HEK293 (cell line): ENCODE results near the gene DYRK2.

Experiments
- BCL11A ChIP-seq: fragments of 450-650 bp; formaldehyde crosslinking; IDR thresholded peaks from 2 replicates; pipeline ENCODE4 v1.5.1; 2016; ENCODE audit warnings: low read depth, missing biosample characterization, missing genetic modification characterization
- EGR2 ChIP-seq: fragments of 450-650 bp; formaldehyde crosslinking; IDR thresholded peaks from 2 replicates; pipeline ENCODE4 v1.5.1; 2016; ENCODE audit warnings: low read depth, missing biosample characterization, missing genetic modification characterization
- MYNN ChIP-seq: fragments of 450-650 bp; formaldehyde crosslinking; IDR thresholded peaks from 2 replicates; pipeline ENCODE4 v1.5.1; 2016; ENCODE audit warnings: missing biosample characterization, missing genetic modification characterization, borderline replicate concordance
- TRIM28 ChIP-seq: IDR thresholded peaks from 2 replicates; pipeline ENCODE4 v1.6.1; 2011; ENCODE audit warnings: low read length, control low read depth, borderline replicate concordance
- ZBTB20 ChIP-seq: fragments of 450-650 bp; formaldehyde crosslinking; IDR thresholded peaks from 2 replicates; pipeline ENCODE4 v1.5.1; 2016; ENCODE audit warnings: missing biosample characterization, missing genetic modification characterization
- ZBTB21 ChIP-seq: fragments of 450-650 bp; formaldehyde crosslinking; IDR thresholded peaks from 2 replicates; pipeline ENCODE4 v1.5.1; 2017; ENCODE audit warnings: missing biosample characterization, missing genetic modification characterization
- ZIC2 ChIP-seq: fragments of 450-650 bp; formaldehyde crosslinking; IDR thresholded peaks from 2 replicates; pipeline ENCODE4 v1.5.1; 2016; ENCODE audit warnings: missing biosample characterization, missing genetic modification characterization
- ZNF121 ChIP-seq: fragments of 450-650 bp; formaldehyde crosslinking; IDR thresholded peaks from 2 replicates; pipeline ENCODE4 v1.5.1; 2016; ENCODE audit warnings: missing biosample characterization, missing genetic modification characterization
- ZNF175 ChIP-seq: fragments of 450-650 bp; formaldehyde crosslinking; IDR thresholded peaks from 2 replicates; pipeline ENCODE4 v1.5.1; 2016; ENCODE audit warnings: missing biosample characterization, missing genetic modification characterization
- ZNF214 ChIP-seq: fragments of 450-650 bp; formaldehyde crosslinking; IDR thresholded peaks from 2 replicates; pipeline ENCODE4 v1.5.1; 2017; ENCODE audit warnings: missing biosample characterization, mild to moderate bottlenecking, missing genetic modification characterization, borderline replicate concordance
- ZNF302 ChIP-seq: fragments of 450-650 bp; formaldehyde crosslinking; IDR thresholded peaks from 2 replicates; pipeline ENCODE4 v1.5.1; 2016; ENCODE audit warnings: missing biosample characterization, missing genetic modification characterization, low read depth
- ZNF335 ChIP-seq: fragments of 450-650 bp; formaldehyde crosslinking; conservative IDR thresholded peaks from 2 replicates; pipeline ENCODE4 v1.5.1; 2016; ENCODE audit warnings: missing biosample characterization, missing genetic modification characterization
- ZNF350 ChIP-seq: fragments of 450-650 bp; formaldehyde crosslinking; IDR thresholded peaks from 2 replicates; pipeline ENCODE4 v1.5.0; 2017; ENCODE audit warnings: missing biosample characterization, mild to moderate bottlenecking, missing genetic modification characterization
- ZNF366 ChIP-seq: fragments of 450-650 bp; formaldehyde crosslinking; conservative IDR thresholded peaks from 2 replicates; pipeline ENCODE4 v1.5.1; 2016; ENCODE audit warnings: missing biosample characterization, missing genetic modification characterization
- ZNF404 ChIP-seq: fragments of 450-650 bp; formaldehyde crosslinking; IDR thresholded peaks from 2 replicates; pipeline ENCODE4 v1.5.1; 2017; ENCODE audit warnings: missing biosample characterization, missing genetic modification characterization
- ZNF529 ChIP-seq: fragments of 450-650 bp; formaldehyde crosslinking; IDR thresholded peaks from 2 replicates; pipeline ENCODE4 v1.5.1; 2017; ENCODE audit warnings: missing genetic modification characterization, missing biosample characterization; ENCODE audit not compliant: insufficient replicate concordance
- ZNF549 ChIP-seq: fragments of 450-650 bp; IDR thresholded peaks from 2 replicates; pipeline ENCODE4 v1.5.1; 2018; ENCODE audit warnings: missing biosample characterization, missing genetic modification characterization, mild to moderate bottlenecking, inconsistent platforms, moderate library complexity
- ZNF600 ChIP-seq: fragments of 450-650 bp; formaldehyde crosslinking; IDR thresholded peaks from 2 replicates; pipeline ENCODE4 v1.5.1; 2016; ENCODE audit warnings: missing biosample characterization, missing genetic modification characterization
- ZNF670 ChIP-seq: fragments of 450-650 bp; formaldehyde crosslinking; IDR thresholded peaks from 2 replicates; pipeline ENCODE4 v1.5.1; 2016; ENCODE audit warnings: missing biosample characterization, missing genetic modification characterization, low read depth
- ZNF777 ChIP-seq: fragments of 450-650 bp; formaldehyde crosslinking; IDR thresholded peaks from 2 replicates; pipeline ENCODE4 v1.5.1; 2017; ENCODE audit warnings: missing biosample characterization, missing genetic modification characterization, borderline replicate concordance
- ZXDB ChIP-seq: fragments of 450-650 bp; formaldehyde crosslinking; IDR thresholded peaks from 2 replicates; pipeline ENCODE4 v1.5.1; 2016; ENCODE audit warnings: missing biosample characterization, missing genetic modification characterization
- TF ChIP-seq, protein P1 (sequence below): fragments of 450-650 bp; formaldehyde crosslinking; IDR thresholded peaks from 2 replicates; pipeline ENCODE4 v1.5.1; 2016; ENCODE audit warnings: missing biosample characterization, missing genetic modification characterization, borderline replicate concordance
- TF ChIP-seq, protein P2 (sequence below): fragments of 450-650 bp; IDR thresholded peaks from 2 replicates; pipeline ENCODE4 v1.5.1; 2018; ENCODE audit warnings: missing biosample characterization, missing genetic modification characterization
- TF ChIP-seq, protein P3 (sequence below): fragments of 450-650 bp; formaldehyde crosslinking; IDR thresholded peaks from 2 replicates; pipeline ENCODE4 v1.5.1; 2016; ENCODE audit warnings: missing biosample characterization, missing genetic modification characterization
- TF ChIP-seq, protein P4 (sequence below): fragments of 450-650 bp; formaldehyde crosslinking; IDR thresholded peaks from 2 replicates; pipeline ENCODE4 v1.5.1; 2016; ENCODE audit warnings: missing biosample characterization, missing genetic modification characterization, low read depth
- TF ChIP-seq, protein P5 (sequence below): fragments of 450-650 bp; formaldehyde crosslinking; IDR thresholded peaks from 2 replicates; pipeline ENCODE4 v1.5.1; 2017; ENCODE audit warnings: missing biosample characterization, missing genetic modification characterization
- TF ChIP-seq, protein P6 (sequence below): fragments of 450-650 bp; formaldehyde crosslinking; IDR thresholded peaks from 2 replicates; pipeline ENCODE4 v1.5.1; 2017; ENCODE audit warnings: missing biosample characterization, missing genetic modification characterization

DYRK2 gene

DNA sequence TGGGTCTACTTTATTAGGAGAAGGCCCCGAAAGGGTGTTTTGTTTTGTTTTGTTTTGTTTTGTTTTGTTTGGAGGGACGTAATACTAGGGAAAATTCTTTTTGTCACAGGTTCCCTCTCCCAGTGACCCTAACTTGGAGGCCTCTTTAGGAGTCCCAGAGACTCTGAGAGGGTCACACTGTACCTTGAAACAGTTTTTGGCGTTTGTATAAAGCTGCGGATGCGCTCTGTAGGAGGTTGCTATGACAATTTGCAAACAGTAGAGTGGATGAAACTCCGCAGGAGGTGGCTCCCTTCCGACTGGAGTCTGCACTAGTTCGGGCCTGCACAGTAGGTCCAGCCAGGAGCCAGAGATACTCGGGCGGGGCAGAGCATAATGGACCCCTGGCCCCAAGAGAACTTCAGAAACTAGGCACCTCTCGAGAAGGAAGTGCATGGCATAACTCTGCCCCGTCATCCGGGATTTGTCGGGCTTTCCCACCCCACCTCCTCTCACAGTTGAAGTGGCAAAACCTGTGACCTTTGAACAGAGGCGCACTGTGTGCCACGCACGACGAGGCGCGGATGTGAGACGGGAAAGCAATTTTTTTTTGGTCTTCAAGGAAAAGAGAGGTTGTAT lies 1.3 kb upstream of the DYRK2 start (continued):
- TF ChIP-seq, protein P1, sequence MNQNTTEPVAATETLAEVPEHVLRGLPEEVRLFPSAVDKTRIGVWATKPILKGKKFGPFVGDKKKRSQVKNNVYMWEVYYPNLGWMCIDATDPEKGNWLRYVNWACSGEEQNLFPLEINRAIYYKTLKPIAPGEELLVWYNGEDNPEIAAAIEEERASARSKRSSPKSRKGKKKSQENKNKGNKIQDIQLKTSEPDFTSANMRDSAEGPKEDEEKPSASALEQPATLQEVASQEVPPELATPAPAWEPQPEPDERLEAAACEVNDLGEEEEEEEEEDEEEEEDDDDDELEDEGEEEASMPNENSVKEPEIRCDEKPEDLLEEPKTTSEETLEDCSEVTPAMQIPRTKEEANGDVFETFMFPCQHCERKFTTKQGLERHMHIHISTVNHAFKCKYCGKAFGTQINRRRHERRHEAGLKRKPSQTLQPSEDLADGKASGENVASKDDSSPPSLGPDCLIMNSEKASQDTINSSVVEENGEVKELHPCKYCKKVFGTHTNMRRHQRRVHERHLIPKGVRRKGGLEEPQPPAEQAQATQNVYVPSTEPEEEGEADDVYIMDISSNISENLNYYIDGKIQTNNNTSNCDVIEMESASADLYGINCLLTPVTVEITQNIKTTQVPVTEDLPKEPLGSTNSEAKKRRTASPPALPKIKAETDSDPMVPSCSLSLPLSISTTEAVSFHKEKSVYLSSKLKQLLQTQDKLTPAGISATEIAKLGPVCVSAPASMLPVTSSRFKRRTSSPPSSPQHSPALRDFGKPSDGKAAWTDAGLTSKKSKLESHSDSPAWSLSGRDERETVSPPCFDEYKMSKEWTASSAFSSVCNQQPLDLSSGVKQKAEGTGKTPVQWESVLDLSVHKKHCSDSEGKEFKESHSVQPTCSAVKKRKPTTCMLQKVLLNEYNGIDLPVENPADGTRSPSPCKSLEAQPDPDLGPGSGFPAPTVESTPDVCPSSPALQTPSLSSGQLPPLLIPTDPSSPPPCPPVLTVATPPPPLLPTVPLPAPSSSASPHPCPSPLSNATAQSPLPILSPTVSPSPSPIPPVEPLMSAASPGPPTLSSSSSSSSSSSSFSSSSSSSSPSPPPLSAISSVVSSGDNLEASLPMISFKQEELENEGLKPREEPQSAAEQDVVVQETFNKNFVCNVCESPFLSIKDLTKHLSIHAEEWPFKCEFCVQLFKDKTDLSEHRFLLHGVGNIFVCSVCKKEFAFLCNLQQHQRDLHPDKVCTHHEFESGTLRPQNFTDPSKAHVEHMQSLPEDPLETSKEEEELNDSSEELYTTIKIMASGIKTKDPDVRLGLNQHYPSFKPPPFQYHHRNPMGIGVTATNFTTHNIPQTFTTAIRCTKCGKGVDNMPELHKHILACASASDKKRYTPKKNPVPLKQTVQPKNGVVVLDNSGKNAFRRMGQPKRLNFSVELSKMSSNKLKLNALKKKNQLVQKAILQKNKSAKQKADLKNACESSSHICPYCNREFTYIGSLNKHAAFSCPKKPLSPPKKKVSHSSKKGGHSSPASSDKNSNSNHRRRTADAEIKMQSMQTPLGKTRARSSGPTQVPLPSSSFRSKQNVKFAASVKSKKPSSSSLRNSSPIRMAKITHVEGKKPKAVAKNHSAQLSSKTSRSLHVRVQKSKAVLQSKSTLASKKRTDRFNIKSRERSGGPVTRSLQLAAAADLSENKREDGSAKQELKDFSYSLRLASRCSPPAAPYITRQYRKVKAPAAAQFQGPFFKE (tag by site-specific recombination) = no peak
- TF ChIP-seq TRIM28 (no peak), ZNF529 (tag by site-specific recombination) (no peak), ZNF214 (tag by site-specific recombination) (no peak), ZNF777 (tag by site-specific recombination) (no peak), ZNF549 (tag by site-specific recombination) (no peak), ZBTB21 (no peak), ZNF121 (tag by site-specific recombination) (peak; percentile 55; the same call in 1 of the 2 replicates), ZNF350 (tag by site-specific recombination) (no peak), ZNF600 (no peak), ZNF404 (tag by site-specific recombination) (no peak), ZIC2 (tag by site-specific recombination) (0 out of 2 replicates have a peak, but pooled peaks have one; percentile 16), ZXDB (no peak), ZNF335 (tag by site-specific recombination) (0 out of 2 replicates have a peak, but pooled peaks have one; percentile 63), ZNF302 (tag by site-specific recombination) (no peak), ZNF175 (tag by site-specific recombination) (no peak), EGR2 (no peak), MYNN (no peak), ZNF366 (tag by site-specific recombination) (no peak), ZBTB20 (tag by site-specific recombination) (no peak), ZNF670 (tag by site-specific recombination) (no peak), BCL11A (no peak)
- TF ChIP-seq, protein P2, sequence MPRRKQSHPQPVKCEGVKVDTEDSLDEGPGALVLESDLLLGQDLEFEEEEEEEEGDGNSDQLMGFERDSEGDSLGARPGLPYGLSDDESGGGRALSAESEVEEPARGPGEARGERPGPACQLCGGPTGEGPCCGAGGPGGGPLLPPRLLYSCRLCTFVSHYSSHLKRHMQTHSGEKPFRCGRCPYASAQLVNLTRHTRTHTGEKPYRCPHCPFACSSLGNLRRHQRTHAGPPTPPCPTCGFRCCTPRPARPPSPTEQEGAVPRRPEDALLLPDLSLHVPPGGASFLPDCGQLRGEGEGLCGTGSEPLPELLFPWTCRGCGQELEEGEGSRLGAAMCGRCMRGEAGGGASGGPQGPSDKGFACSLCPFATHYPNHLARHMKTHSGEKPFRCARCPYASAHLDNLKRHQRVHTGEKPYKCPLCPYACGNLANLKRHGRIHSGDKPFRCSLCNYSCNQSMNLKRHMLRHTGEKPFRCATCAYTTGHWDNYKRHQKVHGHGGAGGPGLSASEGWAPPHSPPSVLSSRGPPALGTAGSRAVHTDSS = no peak
- TF ChIP-seq, protein P3, sequence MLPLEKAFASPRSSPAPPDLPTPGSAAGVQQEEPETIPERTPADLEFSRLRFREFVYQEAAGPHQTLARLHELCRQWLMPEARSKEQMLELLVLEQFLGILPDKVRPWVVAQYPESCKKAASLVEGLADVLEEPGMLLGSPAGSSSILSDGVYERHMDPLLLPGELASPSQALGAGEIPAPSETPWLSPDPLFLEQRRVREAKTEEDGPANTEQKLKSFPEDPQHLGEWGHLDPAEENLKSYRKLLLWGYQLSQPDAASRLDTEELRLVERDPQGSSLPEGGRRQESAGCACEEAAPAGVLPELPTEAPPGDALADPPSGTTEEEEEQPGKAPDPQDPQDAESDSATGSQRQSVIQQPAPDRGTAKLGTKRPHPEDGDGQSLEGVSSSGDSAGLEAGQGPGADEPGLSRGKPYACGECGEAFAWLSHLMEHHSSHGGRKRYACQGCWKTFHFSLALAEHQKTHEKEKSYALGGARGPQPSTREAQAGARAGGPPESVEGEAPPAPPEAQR = no peak
- TF ChIP-seq, protein P4, sequence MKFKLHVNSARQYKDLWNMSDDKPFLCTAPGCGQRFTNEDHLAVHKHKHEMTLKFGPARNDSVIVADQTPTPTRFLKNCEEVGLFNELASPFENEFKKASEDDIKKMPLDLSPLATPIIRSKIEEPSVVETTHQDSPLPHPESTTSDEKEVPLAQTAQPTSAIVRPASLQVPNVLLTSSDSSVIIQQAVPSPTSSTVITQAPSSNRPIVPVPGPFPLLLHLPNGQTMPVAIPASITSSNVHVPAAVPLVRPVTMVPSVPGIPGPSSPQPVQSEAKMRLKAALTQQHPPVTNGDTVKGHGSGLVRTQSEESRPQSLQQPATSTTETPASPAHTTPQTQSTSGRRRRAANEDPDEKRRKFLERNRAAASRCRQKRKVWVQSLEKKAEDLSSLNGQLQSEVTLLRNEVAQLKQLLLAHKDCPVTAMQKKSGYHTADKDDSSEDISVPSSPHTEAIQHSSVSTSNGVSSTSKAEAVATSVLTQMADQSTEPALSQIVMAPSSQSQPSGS (tag by site-specific recombination) = no peak
- TF ChIP-seq, protein P5, sequence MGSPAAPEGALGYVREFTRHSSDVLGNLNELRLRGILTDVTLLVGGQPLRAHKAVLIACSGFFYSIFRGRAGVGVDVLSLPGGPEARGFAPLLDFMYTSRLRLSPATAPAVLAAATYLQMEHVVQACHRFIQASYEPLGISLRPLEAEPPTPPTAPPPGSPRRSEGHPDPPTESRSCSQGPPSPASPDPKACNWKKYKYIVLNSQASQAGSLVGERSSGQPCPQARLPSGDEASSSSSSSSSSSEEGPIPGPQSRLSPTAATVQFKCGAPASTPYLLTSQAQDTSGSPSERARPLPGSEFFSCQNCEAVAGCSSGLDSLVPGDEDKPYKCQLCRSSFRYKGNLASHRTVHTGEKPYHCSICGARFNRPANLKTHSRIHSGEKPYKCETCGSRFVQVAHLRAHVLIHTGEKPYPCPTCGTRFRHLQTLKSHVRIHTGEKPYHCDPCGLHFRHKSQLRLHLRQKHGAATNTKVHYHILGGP = no peak
- TF ChIP-seq, protein P6, sequence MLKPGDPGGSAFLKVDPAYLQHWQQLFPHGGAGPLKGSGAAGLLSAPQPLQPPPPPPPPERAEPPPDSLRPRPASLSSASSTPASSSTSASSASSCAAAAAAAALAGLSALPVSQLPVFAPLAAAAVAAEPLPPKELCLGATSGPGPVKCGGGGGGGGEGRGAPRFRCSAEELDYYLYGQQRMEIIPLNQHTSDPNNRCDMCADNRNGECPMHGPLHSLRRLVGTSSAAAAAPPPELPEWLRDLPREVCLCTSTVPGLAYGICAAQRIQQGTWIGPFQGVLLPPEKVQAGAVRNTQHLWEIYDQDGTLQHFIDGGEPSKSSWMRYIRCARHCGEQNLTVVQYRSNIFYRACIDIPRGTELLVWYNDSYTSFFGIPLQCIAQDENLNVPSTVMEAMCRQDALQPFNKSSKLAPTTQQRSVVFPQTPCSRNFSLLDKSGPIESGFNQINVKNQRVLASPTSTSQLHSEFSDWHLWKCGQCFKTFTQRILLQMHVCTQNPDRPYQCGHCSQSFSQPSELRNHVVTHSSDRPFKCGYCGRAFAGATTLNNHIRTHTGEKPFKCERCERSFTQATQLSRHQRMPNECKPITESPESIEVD (tag by site-specific recombination) = no peak
